Measurements from ENCODE around the gene ADAP1. TPM values are rescaled to one million over a fixed set of nuclear protein-coding genes. Genes with fewer than 3 reads are reported as not detected.

Gene ADAP1
- total and polyA plus RNA-seq, 12 donors, result 2.3 to 14.9 (median 9.7) TPM

- Histone ChIP-seq H3K36me3 (peaks cover 0 to 92% (median 69%) of the 10 kb centered on the region in 9 donors), H3K4me1 (peaks cover 6 to 35% (median 20%) of the 10 kb centered on the region in 9 donors), H3K27me3 (no peaks in the 10 kb centered on the region), H3K27ac (peak overlapping the region in 5 of 10 donors; percentile 68 to 81 (median 78)), H3K9me3 (no peaks in the 10 kb centered on the region), H3K4me3 (no peak overlapping the region)
- TF ChIP-seq CTCF (IDR thresholded peaks at IDR 0.05), result no peak
- intact Hi-C loops (cut with DNase I), result loop anchor here in 4 of 10 donors (2.0 to 10.0 kb wide), 4 partner anchors 29 to 541 kb away; partner anchors contain the start of gene SUN1 (in 1 of the 4)
- DNase-seq, result no peak
- WGBS, 2 donors, result 95 to 96% methylated on average over 25 of the region's 25 CpGs
- no peak for ATAC-seq
Observed at GRCh38 chr7:865921-866320, 88.6 kb downstream of the ADAP1 start.

DNA sequence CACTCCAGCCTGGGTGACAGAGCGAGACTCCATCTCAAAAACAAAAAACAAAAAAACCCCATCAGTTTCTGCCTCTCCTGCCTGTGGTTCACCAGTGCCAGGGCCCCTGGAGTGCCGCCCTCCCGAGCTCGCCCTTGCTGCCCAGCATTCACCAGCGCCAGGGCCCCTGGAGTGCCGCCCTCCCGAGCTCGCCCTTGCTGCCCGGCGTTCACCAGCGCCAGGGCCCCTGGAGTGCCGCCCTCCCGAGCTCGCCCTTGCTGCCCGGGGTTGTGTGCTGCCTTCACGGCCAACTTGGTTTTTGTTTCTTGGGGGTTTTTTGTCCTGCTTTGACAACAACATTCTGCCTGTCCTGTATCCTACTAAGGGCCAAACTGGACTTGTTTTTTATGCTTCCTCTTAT lies 91.4 kb downstream of the ADAP1 start:
- intact Hi-C loops (cut with DNase I), result loop anchor here in 2 of 10 donors (2.0 to 10.0 kb wide), 2 partner anchors 20 to 538 kb away; no protein-coding TSS in a partner anchor
- WGBS, 2 donors, result 91 to 96% methylated on average over 16 of the region's 16 CpGs

GRCh38 chr7:862157-862556 lies 92.3 kb downstream of the ADAP1 start:
- Histone ChIP-seq H3K4me3 (no peak overlapping the region), H3K27ac (no peak overlapping the region), H3K36me3 (peaks cover 0 to 98% (median 73%) of the 10 kb centered on the region in 9 donors), H3K9me3 (no peaks in the 10 kb centered on the region), H3K27me3 (no peaks in the 10 kb centered on the region), H3K4me1 (peaks cover 0 to 8% (median 4%) of the 10 kb centered on the region in 9 donors)
- TF ChIP-seq CTCF (IDR thresholded peaks at IDR 0.05), result no peak
- WGBS, 2 donors, result 95% methylated on average over 6 of the region's 6 CpGs
- no peak for ATAC-seq
- intact Hi-C loops (cut with DNase I), result loop anchor here in 2 of 10 donors (2.0 to 10.0 kb wide), 2 partner anchors 19 to 537 kb away; no protein-coding TSS in a partner anchor
- no peak for DNase-seq

More for the DNA sequence above, 91.4 kb downstream of the ADAP1 start:
- TF ChIP-seq CTCF (IDR thresholded peaks at IDR 0.05), result no peak
- no peaks in the 10 kb centered on the region for H3K27me3 ChIP-seq
- no peak for DNase-seq
- peaks cover 0 to 17% (median 12%) of the 10 kb centered on the region in 9 donors for H3K4me1 ChIP-seq
- H3K4me3 ChIP-seq, result no peak overlapping the region
- H3K36me3 ChIP-seq, result peaks cover 0 to 98% (median 71%) of the 10 kb centered on the region in 9 donors
- H3K9me3 ChIP-seq, result no peaks in the 10 kb centered on the region
- no peak overlapping the region for H3K27ac ChIP-seq
- no peak for ATAC-seq

GRCh38 chr7:861222-861621 lies 93.3 kb downstream of the ADAP1 start:
- no peaks in the 10 kb centered on the region for H3K27me3 ChIP-seq
- H3K4me3 ChIP-seq, result no peak overlapping the region
- WGBS, 2 donors, result 83 to 84% methylated on average over 9 of the region's 9 CpGs
- no peak overlapping the region for H3K27ac ChIP-seq
- intact Hi-C loops (cut with DNase I), result loop anchor here in 1 of 10 donors (10.0 kb wide), 1 partner anchor 536 kb away; no protein-coding TSS in a partner anchor
- TF ChIP-seq CTCF (IDR thresholded peaks at IDR 0.05), result no peak
- ATAC-seq (no peak), DNase-seq (no peak)
- peaks cover 0 to 100% (median 81%) of the 10 kb centered on the region in 9 donors for H3K36me3 ChIP-seq
- H3K4me1 ChIP-seq, result no peaks in the 10 kb centered on the region
- H3K9me3 ChIP-seq, result no peaks in the 10 kb centered on the region

Data from heart right ventricle (tissue), 16 donors.